ENCODE measurements around the gene CTCFL. TPM values are rescaled to one million over a fixed set of nuclear protein-coding genes. Genes with fewer than 3 reads are reported as not detected.
A peak's percentile ranks its signal among the peaks of the same experiment; 100 is the strongest.

CTCFL gene
- total and polyA plus RNA-seq, 2 of the 13 experiments (the other 11 are each of a cell fraction or from before 2014, with no cell fraction given), result 0.04 TPM; not detected in 1

GRCh38 chr20:57527728-57528127, 2.8 kb upstream of the CTCFL start (continued):
- TF ChIP-seq, protein P1, sequence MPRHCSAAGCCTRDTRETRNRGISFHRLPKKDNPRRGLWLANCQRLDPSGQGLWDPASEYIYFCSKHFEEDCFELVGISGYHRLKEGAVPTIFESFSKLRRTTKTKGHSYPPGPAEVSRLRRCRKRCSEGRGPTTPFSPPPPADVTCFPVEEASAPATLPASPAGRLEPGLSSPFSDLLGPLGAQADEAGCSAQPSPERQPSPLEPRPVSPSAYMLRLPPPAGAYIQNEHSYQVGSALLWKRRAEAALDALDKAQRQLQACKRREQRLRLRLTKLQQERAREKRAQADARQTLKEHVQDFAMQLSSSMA (CRISPR knock-in tag; IDR thresholded peaks at IDR 0.05), result no peak
- TF ChIP-seq GATA4 (IDR thresholded peaks at IDR 0.05; ENCODE audit: borderline replicate concordance, low read depth) (peak; percentile 56; the same call in 1 of the 2 replicates), NFIC (IDR thresholded peaks at IDR 0.05; ENCODE audit: low read length) (peak; percentile 94), AHDC1 (CRISPR knock-in tag; IDR thresholded peaks at IDR 0.05; ENCODE audit: borderline replicate concordance) (peak; percentile 65; the same call in 1 of the 2 replicates), ZNF577 (CRISPR knock-in tag; IDR thresholded peaks at IDR 0.05; ENCODE audit: borderline replicate concordance, low read depth) (no peak), ZNF83 (CRISPR knock-in tag; IDR thresholded peaks at IDR 0.05; ENCODE audit: borderline replicate concordance) (no peak), HNF4G (IDR thresholded peaks at IDR 0.05; ENCODE audit: borderline replicate concordance, low read depth, low read length) (0 out of 2 replicates have a peak, but pooled peaks have one; percentile 26), HNF4G (CRISPR knock-in tag; IDR thresholded peaks at IDR 0.05; ENCODE audit: borderline replicate concordance, low read depth) (no peak), HMGA1 (CRISPR knock-in tag; conservative IDR thresholded peaks at IDR 0.05) (no peak), FOXJ3 (CRISPR knock-in tag; IDR thresholded peaks at IDR 0.05; ENCODE audit: borderline replicate concordance) (peak; percentile 68; the same call in 1 of the 2 replicates), FOSL2 (CRISPR knock-in tag; IDR thresholded peaks at IDR 0.05) (peak; percentile 55), SOX13 (IDR thresholded peaks at IDR 0.05) (peak; percentile 51; the same call in 1 of the 2 replicates), SOX13 (CRISPR knock-in tag; conservative IDR thresholded peaks at IDR 0.05 in 1 of 2, IDR thresholded peaks at IDR 0.05 in 1 of 2) (peak in 1 of 2 experiments; percentile 80; a peak in 2 of 4 replicates), DR1 (CRISPR knock-in tag; IDR thresholded peaks at IDR 0.05) (no peak), ZNF17 (CRISPR knock-in tag; IDR thresholded peaks at IDR 0.05) (no peak), TEAD3 (CRISPR knock-in tag; optimal IDR thresholded peaks at IDR 0.05; ENCODE audit: borderline replicate concordance) (peak; percentile 15), ZNF557 (CRISPR knock-in tag; IDR thresholded peaks at IDR 0.05) (no peak), SSRP1 (CRISPR knock-in tag; IDR thresholded peaks at IDR 0.05) (no peak), DPF2 (CRISPR knock-in tag; IDR thresholded peaks at IDR 0.05; ENCODE audit: borderline replicate concordance, low read depth) (peak; percentile 40; the same call in 1 of the 2 replicates), RARA (CRISPR knock-in tag; IDR thresholded peaks at IDR 0.05) (peak; percentile 83)
- TF ChIP-seq, protein P2, sequence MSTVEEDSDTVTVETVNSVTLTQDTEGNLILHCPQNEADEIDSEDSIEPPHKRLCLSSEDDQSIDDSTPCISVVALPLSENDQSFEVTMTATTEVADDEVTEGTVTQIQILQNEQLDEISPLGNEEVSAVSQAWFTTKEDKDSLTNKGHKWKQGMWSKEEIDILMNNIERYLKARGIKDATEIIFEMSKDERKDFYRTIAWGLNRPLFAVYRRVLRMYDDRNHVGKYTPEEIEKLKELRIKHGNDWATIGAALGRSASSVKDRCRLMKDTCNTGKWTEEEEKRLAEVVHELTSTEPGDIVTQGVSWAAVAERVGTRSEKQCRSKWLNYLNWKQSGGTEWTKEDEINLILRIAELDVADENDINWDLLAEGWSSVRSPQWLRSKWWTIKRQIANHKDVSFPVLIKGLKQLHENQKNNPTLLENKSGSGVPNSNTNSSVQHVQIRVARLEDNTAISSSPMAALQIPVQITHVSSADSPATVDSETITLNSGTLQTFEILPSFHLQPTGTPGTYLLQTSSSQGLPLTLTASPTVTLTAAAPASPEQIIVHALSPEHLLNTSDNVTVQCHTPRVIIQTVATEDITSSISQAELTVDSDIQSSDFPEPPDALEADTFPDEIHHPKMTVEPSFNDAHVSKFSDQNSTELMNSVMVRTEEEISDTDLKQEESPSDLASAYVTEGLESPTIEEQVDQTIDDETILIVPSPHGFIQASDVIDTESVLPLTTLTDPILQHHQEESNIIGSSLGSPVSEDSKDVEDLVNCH (CRISPR knock-in tag; IDR thresholded peaks at IDR 0.05), result no peak
